Measurements from ENCODE around the gene CD320. TPM values are rescaled to one million over a fixed set of nuclear protein-coding genes. Genes with fewer than 3 reads are reported as not detected.
"Not testable (repeated sequence)": the region's sequence is repeated elsewhere in the genome, so short reads cannot be mapped to it uniquely, and the experiment has no call there.

The CD320 gene
- total RNA-seq, 1 experiment from 2014 or later: 49.7 TPM

- no peak for DNase-seq (ENCODE audit: low read depth)
These were observed 2.3 kb upstream of the CD320 start for GRCh38 chr19:8310342-8311055.

DNA sequence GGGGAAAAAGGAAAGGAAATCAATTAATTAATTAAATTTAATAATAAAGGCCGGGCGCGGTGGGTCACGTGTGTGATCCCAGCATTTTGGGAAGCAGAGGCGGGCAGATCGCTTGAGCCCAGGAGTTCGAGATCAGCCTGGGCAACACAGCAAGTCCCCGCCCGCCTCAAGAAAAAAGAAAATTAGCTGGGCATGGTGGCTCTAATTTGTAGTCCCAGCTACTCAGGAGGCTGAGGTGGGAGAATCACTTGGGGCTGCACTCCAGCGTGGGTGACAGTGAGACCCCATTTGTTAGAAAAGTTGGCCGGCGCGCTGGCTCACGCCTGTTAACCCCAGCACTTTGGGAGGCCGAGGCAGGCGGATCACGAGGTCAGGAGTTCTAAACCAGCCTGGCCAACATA is 733 bp upstream of the CD320 start:
- no peak for DNase-seq (ENCODE audit: low read depth)

- DNase-seq (ENCODE audit: low read depth): no peak
These were observed 676 bp downstream of the CD320 start for GRCh38 chr19:8307400-8307964.

DNA sequence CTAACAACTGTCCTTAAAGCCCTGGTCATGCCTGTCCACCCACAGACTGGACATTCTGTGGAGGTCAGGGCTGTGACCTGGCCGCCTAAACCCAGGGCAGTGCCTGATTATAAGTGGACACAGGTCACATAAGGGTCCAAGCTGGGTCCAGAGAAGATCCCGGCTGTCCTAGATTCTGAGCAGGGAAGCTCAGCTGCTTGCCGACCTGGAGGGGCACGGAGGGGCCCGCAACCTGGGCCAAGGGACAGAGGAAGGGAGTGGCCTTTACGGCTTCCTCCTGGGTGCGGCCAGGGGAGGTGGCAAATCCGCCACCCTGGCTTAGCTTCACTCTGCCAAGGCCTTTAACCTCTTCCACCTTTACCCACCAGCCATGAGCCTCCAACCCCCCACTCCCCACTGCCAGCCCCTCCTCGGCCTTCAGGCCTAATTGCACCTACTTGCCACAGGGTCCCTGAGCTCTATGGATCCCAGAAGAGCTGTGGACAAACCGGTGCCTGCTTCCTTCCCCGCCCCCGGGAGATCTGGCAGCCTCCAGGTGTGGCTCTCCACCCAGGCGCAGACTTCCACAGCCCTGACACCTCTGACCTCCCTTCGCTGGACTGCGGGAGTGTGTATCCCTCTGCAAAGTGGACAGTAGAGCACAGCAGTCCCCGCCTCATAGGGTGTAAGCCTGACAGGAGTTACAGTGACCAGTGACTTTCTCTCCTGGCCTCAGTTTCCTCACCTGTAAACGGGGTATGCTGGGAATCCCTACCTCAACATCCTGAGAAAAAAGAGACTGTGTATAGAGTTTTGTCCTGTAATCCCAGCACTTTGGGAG is 1.7 kb downstream of the CD320 start:
- no peak for DNase-seq (ENCODE audit: low read depth)

DNA sequence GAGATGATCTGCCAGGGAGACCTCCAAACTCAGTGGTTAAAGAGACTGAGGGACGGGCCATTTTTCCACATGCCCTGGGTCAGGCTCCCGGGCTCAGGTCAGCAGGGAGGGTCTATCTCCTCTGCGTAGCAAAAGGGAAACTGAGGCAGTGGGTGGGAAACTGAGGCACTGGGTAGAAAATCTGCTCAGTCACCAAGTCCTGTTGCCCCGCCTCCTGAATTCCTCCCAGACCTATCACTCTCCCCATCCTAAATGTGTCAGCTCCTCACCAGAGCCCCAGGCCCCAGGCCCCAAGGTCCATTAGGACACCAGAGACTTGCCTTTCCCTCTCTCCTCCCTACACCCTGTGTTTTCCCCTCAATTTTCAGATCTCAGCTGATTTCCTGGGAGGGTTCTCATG is 2.4 kb downstream of the CD320 start:
- no peak for DNase-seq (ENCODE audit: low read depth)

- no peak for DNase-seq (ENCODE audit: low read depth)
These were observed 3.1 kb downstream of the CD320 start for GRCh38 chr19:8304841-8305621.

DNA sequence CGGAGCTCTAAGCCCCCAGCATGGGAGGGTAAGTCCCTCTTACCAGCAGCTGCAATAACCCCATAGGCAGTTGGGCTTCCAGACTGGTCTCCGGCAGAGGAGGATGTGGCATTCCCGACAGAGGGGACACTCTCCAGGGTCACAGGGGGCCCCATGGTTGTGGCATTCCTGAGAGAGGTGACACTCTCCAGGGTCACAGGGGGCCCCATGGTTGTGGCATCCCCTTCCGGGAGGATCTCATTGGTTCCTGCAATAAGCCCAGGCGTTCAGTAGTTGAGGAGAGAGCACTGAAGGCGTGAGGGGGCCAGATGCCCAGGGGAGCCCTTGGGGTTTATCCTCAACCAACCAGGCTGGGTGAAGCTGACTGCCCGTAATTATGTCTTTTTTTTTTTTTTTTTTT is 5.4 kb downstream of the CD320 start:
- no peak for DNase-seq (ENCODE audit: low read depth)

DNA sequence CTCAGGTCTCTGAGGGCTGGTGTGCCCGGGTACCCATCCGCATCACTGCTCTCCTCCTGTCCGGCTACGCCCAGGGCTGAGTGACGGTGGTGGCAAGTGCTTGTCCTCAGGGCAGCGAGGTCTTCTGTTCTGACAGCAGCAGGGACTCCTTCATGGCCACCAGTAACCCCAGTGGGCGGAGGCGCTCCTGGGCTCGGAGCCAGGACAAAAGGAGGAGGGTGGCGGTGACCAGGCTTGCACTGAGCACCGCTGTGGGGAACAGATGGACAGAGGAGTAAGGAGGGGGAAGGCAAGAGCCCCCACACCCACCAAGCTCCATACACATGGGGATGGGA is 5.8 kb downstream of the CD320 start:
- DNase-seq (ENCODE audit: low read depth): no peak

DNA sequence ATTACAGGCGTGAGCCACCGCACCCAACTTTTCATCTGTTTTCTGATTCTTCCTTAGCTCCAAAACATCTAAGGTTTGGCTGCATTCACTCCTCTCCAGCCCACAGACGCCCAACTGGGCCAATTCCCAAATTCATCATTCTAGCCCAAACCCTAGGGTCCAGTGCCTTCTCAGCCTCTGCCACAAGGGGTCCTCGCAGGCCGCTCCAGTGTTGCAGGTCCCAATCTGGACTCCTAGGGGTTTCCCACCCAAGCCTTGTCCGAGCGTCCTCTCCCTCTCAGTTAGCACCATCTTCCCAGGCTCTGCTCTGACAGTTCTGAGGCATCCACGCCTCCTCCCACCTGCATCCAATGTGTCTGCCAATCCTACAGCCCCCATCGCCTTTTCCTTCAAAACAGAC is 16.8 kb downstream of the CD320 start:
- DNase-seq (ENCODE audit: low read depth): not testable (repeated sequence)

GRCh38 chr19:8276508-8276907 is 31.6 kb downstream of the CD320 start:
- DNase-seq (ENCODE audit: low read depth): not testable (repeated sequence)

DNA sequence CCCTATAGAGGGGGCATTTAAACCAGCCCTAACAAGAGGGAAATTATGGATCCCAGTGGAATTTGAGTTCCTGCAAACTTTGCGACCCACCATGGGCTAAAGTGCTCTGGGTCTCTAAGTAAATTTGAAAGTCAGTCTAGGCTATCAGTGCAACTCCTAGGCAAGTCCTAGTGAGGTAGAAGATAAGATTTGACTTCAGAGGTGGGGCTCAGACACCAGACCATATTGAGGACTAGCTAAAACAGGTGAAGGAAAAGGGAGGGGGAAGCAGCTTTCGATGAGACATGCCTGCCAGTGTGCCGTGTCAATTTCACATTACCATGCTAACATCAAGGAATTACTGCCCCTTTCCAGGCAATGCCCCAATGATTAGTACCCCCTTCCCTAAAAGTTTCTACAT is 38.4 kb downstream of the CD320 start:
- DNase-seq (ENCODE audit: low read depth): no peak

- no peak for DNase-seq (ENCODE audit: low read depth)
These were observed 42.3 kb downstream of the CD320 start for GRCh38 chr19:8265872-8266271.

DNA sequence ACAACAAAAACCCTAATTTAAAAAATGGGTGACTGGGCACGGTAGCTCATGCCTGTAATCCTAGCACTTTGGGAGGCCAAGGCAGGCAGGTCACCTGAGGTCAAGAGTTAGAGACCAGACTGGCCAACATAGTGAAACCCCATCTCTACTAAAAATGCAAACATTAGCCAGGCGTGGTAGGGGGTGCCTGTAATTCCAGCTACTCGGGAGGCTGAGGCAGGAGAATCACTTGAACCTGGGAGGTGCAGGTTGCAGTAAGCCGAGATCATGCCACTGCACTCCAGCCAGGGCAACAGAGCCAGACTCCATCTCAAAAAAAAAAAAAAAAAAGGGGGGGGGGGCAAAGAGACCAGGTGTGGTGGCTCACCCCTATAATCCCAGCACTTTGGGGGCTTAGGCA is 43.9 kb downstream of the CD320 start:
- not testable (repeated sequence) for DNase-seq (ENCODE audit: low read depth)

DNA sequence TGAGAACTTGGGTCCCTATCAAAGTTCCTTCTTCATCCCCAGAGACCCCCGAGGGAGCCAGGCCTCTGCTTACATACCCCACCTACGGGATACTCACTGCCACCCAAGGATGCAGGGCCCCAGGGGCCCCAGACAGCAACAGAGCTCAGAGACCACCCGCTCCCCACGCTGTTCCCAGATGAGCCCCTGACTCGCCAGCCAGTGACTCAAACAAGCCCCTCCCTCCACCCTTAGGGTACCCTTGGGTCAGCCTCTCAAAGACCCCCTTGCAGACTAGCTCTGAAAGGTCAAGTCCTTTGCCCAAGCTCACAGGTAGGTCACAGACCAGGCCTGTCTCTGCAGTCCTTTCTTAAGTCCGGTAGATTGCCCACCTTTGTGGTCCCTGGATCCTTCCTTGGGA is 45.7 kb downstream of the CD320 start:
- no peak for DNase-seq (ENCODE audit: low read depth)

- DNase-seq (ENCODE audit: low read depth): no peak
These were observed 46.3 kb downstream of the CD320 start for GRCh38 chr19:8261881-8262280.

DNA sequence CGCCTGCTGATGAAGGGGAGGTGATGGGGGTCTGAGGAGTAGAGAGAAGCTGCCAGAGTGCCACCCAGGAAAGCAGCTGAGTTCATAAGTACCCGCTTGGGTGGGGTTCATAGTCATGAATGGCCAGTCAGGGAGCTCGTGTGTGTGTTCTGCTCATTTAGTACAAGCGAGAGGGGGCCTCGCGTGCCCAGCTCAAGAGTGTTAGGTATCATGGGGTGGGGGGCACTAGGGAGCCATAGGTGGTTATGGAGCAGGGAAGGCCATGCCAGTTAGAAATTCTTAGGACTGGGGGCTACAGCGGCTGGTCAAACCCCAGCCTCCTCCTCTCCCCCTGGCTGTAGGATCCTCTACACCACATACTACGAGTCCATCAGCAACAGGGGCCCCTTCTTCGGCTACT is 46.8 kb downstream of the CD320 start:
- no peak for DNase-seq (ENCODE audit: low read depth)

- no peak for DNase-seq (ENCODE audit: low read depth)
These were observed 48.3 kb downstream of the CD320 start for GRCh38 chr19:8259922-8260247.

DNA sequence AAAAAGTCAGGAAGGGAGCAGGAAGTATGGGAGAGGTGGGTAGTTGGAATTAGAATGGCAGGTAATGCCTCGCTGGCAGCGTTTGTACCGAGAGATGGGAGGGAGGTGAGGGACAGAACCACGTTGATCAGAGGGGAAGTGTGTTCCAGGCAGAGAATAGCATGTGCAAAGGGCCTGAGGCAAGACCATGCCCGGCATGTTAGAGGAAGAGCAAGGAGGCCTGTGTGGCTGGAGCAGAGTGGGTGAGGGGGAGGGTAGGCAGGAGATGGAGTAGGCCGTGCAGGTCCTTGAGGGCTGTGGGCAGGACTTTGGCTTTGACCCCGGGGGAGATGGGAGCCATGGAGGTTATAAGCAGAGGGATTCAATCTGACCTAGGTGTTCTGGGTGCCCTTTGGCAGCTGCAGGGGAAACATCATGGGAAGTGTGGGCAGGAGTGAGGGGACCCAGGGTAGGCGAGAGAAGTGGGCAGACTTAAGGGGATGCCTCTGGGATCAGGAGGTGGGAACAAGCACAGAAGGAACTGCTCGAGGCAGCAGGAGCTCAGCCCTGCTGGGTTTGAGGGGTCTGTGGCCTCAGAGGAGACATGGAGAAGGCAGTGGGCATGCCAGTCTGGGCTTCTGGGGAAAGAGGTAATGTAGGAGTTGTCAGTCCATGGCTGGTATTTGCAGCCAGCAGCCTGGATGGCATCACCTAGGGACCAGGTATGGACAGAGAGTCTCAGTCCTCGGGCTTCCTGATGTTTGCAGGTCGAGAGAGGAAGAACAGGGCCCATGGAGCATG is 48.8 kb downstream of the CD320 start:
- no peak for DNase-seq (ENCODE audit: low read depth)

GRCh38 chr19:8257052-8257443 is 51.1 kb downstream of the CD320 start:
- no peak for DNase-seq (ENCODE audit: low read depth)

DNA sequence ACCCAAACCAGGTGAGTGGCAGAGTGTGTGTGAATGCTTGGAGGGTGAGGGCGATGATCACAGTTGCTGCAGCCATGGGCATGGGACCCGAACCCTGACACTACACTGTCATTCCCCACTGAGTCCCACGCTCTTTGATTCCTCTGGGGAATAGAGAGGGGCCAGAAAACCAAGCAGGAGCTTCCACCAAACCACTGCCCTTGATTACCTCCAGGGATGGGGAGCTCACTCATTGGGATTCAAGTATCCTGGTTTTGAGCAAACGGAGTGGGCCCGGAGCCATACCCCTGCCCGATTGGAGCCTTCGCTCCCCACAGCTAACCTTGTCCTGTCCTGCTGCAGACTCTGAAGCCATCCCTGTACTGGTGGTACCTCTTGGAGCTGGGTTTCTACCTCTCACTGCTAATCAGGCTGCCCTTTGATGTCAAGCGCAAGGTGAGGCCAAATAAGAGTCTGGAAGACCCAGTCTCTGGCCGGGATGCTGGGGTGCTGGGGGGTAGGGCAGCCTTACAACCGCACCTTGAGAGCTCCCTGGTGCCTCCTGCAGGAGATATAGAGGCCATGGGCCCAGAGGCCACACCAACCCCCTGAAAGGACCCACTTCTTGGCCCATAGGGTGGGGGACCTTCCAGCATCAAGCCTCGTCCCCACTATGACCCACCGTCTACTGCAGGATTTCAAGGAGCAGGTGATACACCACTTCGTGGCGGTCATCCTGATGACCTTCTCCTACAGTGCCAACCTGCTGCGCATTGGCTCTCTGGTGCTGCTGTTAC is 51.7 kb downstream of the CD320 start:
- no peak for DNase-seq (ENCODE audit: low read depth)

Data from RPMI7951 (cell line).